Measurements from ENCODE around the gene MPZL3.

The MPZL3 gene, protein sequence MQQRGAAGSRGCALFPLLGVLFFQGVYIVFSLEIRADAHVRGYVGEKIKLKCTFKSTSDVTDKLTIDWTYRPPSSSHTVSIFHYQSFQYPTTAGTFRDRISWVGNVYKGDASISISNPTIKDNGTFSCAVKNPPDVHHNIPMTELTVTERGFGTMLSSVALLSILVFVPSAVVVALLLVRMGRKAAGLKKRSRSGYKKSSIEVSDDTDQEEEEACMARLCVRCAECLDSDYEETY

GRCh38 chr11:118251858-118252652, at the start of gene MPZL3:
TSS of gene MPZL3 (minus strand) at chr11:118252365. CDS start at chr11:118252294, 71 bp downstream.
- TF ChIP-seq, protein P1, sequence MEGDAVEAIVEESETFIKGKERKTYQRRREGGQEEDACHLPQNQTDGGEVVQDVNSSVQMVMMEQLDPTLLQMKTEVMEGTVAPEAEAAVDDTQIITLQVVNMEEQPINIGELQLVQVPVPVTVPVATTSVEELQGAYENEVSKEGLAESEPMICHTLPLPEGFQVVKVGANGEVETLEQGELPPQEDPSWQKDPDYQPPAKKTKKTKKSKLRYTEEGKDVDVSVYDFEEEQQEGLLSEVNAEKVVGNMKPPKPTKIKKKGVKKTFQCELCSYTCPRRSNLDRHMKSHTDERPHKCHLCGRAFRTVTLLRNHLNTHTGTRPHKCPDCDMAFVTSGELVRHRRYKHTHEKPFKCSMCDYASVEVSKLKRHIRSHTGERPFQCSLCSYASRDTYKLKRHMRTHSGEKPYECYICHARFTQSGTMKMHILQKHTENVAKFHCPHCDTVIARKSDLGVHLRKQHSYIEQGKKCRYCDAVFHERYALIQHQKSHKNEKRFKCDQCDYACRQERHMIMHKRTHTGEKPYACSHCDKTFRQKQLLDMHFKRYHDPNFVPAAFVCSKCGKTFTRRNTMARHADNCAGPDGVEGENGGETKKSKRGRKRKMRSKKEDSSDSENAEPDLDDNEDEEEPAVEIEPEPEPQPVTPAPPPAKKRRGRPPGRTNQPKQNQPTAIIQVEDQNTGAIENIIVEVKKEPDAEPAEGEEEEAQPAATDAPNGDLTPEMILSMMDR (IDR thresholded peaks at IDR 0.05; ENCODE audit: control insufficient read depth, extremely low read depth, insufficient read depth) = no peak
- DNase-seq (ENCODE audit: low read depth) = peak; percentile 97
- peak within 1 kb of the TSS; percentile 83 for H3K4me3 ChIP-seq (ENCODE audit: low read depth, low read length)

DNA sequence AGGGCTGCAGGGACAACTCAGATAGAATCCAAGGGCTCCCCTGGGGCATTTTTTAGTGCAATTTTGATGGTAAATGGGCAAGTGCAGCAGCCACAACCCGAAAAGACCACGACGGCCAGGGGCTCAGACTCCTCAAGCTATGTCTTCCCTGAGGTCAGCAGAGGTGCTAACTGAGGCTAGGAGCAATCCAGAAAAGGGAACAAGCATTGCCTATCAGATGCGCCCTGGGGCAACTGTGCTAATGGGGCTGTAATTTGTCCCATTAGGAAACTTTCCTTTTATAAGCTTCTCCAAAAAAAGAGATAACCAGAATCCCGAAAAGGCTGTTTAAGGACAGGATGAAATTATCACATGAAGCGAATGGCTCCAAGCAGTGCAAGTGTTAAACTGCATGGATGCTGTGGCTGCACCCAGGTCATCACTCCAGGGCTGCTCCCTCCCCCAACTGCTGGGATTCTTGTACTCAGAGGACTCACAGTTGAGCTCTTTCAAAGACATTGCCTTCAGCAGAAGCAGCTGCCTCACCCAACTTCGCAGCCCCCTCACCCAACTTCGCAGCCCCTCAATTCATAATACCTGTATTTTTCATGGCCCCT, 49.5 kb upstream of the MPZL3 start:
- no peak overlapping the region for H3K4me3 ChIP-seq (ENCODE audit: low read depth, low read length)
- TF ChIP-seq, protein P1 (IDR thresholded peaks at IDR 0.05; ENCODE audit: control insufficient read depth, extremely low read depth, insufficient read depth) = no peak
- no peak for DNase-seq (ENCODE audit: low read depth)

DNA sequence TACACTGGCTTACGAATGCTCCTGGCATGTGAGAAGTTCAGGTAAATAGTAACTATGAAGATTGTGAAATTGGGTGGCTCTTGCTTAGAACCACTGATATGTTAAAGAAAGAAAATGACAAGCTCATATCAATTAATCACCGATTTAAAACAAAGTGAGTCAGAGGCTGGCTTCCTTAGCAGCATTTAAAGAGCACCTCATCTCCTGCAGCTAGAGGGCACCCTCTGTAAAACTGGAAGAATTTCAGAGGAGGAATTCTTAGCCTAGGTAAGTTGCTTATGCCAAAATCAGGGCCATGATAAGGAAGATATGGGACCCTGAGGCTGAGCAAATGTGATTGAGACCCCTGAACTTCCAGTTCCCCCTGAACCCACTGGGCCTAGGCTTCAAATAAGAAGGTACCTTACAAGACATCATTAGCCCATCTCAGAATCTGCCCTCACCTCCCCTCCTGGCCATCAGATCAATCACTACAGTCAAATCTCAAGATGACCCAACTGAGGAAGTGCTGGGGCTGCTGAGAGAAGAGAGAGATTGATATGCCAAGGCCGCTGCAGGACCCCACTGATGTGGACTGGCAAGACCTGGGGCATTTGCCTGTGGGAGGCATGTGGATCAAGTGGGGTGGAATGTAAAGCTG, 43.8 kb upstream of the MPZL3 start:
- TF ChIP-seq, protein P1 (IDR thresholded peaks at IDR 0.05; ENCODE audit: control insufficient read depth, extremely low read depth, insufficient read depth) = peak; percentile 75
- H3K4me3 ChIP-seq (ENCODE audit: low read depth, low read length) = no peak overlapping the region
- DNase-seq (ENCODE audit: low read depth) = no peak

- no peak overlapping the region for H3K4me3 ChIP-seq (ENCODE audit: low read depth, low read length)
- no peak for DNase-seq (ENCODE audit: low read depth)
Observed at GRCh38 chr11:118295199-118295598, 43.0 kb upstream of the MPZL3 start.

GRCh38 chr11:118294053-118294452, 41.9 kb upstream of the MPZL3 start:
- TF ChIP-seq, protein P1 (IDR thresholded peaks at IDR 0.05; ENCODE audit: control insufficient read depth, extremely low read depth, insufficient read depth) = no peak
- H3K4me3 ChIP-seq (ENCODE audit: low read depth, low read length) = no peak overlapping the region
- DNase-seq (ENCODE audit: low read depth) = no peak

More at GRCh38 chr11:118295199-118295598, 43.0 kb upstream of the MPZL3 start:
- TF ChIP-seq, protein P1 (IDR thresholded peaks at IDR 0.05; ENCODE audit: control insufficient read depth, extremely low read depth, insufficient read depth) = no peak

DNA sequence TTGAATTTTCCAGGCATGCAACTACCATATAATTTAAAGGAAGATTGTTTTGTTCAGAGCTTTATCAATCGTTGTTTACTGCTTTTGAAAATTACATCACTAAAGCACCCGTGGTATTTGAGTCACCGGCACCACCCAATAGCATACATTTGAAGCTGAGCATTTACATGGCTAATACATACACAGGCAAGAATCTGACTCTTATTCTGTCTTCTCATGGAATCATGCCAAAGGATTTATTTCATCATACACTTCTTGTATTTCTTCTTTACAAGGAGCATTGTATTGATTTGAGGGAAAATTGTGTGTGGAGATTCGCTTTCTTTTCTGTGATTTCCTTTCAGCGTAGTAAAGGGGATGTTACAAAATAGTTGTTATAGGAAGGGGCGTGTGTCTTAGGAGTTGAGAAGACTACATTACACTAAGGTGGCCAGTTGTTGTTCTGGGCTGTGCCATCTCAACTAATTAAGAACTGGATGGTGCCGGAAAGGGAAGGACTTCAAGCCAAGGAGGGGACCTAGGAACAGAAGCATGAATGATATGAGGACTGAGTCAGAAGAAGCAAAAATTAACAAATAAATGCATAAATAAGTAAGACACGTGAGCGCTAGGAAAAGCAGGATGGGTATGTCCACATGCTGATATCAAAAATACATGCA, 39.4 kb upstream of the MPZL3 start:
- DNase-seq (ENCODE audit: low read depth) = no peak
- TF ChIP-seq, protein P1 (IDR thresholded peaks at IDR 0.05; ENCODE audit: control insufficient read depth, extremely low read depth, insufficient read depth) = no peak
- no peak overlapping the region for H3K4me3 ChIP-seq (ENCODE audit: low read depth, low read length)

All from LNCaP clone FGC (cell line).